Measurements from ENCODE around the gene FMNL2.

DNA sequence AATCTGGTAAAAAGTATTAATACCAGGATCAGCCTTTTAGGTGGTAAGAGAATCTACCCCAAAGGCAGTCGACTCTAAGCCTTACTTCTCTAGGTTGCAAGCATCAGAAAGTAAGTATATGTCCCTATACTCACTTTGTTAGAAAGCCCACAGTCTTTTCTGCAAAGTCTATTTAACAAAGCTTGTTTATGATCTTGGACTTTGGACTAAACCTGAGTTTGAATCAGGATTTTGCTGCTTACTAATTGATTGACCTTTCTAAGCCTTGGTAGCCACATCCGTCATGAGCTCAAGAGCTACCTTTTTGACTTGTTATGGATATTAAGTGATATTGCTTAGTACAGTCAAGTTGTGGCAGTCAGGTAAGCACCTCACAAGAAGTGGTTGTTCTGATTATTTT lies 18.4 kb downstream of the FMNL2 start:
- TF ChIP-seq, protein P1, sequence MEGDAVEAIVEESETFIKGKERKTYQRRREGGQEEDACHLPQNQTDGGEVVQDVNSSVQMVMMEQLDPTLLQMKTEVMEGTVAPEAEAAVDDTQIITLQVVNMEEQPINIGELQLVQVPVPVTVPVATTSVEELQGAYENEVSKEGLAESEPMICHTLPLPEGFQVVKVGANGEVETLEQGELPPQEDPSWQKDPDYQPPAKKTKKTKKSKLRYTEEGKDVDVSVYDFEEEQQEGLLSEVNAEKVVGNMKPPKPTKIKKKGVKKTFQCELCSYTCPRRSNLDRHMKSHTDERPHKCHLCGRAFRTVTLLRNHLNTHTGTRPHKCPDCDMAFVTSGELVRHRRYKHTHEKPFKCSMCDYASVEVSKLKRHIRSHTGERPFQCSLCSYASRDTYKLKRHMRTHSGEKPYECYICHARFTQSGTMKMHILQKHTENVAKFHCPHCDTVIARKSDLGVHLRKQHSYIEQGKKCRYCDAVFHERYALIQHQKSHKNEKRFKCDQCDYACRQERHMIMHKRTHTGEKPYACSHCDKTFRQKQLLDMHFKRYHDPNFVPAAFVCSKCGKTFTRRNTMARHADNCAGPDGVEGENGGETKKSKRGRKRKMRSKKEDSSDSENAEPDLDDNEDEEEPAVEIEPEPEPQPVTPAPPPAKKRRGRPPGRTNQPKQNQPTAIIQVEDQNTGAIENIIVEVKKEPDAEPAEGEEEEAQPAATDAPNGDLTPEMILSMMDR (IDR thresholded peaks at IDR 0.05; ENCODE audit: low read length): no peak
- no peak for TF ChIP-seq EZH2 (optimal IDR thresholded peaks at IDR 0.05; ENCODE audit: low read depth, low read length)

All from MM.1S (cell line).